Peyer's patch (tissue), 4 donors: ENCODE data around the gene PPP6R3.
"Not testable (repeated sequence)": the region's sequence is repeated elsewhere in the genome, so short reads cannot be mapped to it uniquely, and the experiment has no call there.

Experiments
- POLR2A ChIP-seq, 2 donors: fragments of 450-650 bp; IDR thresholded peaks; one replicate each; pipeline ENCODE4 v1.5.1; 2017; ENCODE audit warnings: antibody characterized with exemption in 2 of 2, mild to moderate bottlenecking in 2 of 2, moderate library complexity in 2 of 2
- TF ChIP-seq, protein P1 (sequence below), 6 experiments: fragments of 450-650 bp in 4 of 6; fragments of 200-600 bp in 2 of 6; sonication (generic) in 1 of 6; IDR thresholded peaks; one replicate each; pipeline ENCODE4 v1.5.1; 2017 to 2019; ENCODE audit warnings: antibody characterized with exemption in 6 of 6, mild to moderate bottlenecking in 3 of 6, moderate library complexity in 1 of 6

DNA sequence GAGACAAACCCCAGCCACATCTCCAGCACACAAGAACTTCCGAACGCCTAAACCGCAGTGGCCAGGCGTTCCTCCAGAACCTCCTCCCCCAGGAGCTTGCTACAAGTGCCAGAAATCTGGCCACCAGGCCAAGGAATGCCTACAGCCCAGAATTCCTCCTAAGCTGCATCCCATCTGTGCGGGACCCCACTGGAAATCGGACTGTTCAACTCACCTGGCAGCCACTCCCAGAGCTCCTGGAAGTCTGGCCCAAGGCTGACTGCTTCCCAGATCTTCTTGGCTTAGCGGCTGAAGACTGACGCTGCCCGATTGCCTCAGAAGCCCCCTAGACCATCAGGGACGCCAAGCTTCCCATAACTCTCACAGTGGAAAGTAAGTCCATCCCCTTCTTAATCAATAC, 175.3 kb downstream of the PPP6R3 start:
- TF ChIP-seq, protein P1, sequence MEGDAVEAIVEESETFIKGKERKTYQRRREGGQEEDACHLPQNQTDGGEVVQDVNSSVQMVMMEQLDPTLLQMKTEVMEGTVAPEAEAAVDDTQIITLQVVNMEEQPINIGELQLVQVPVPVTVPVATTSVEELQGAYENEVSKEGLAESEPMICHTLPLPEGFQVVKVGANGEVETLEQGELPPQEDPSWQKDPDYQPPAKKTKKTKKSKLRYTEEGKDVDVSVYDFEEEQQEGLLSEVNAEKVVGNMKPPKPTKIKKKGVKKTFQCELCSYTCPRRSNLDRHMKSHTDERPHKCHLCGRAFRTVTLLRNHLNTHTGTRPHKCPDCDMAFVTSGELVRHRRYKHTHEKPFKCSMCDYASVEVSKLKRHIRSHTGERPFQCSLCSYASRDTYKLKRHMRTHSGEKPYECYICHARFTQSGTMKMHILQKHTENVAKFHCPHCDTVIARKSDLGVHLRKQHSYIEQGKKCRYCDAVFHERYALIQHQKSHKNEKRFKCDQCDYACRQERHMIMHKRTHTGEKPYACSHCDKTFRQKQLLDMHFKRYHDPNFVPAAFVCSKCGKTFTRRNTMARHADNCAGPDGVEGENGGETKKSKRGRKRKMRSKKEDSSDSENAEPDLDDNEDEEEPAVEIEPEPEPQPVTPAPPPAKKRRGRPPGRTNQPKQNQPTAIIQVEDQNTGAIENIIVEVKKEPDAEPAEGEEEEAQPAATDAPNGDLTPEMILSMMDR (IDR thresholded peaks at IDR 0.05) = not testable (repeated sequence)
- TF ChIP-seq POLR2A (IDR thresholded peaks at IDR 0.05) = not testable (repeated sequence)
